Caco-2 (cell line): ENCODE measurements around the gene CCIN. TPM values are rescaled to one million over a fixed set of nuclear protein-coding genes. Genes with fewer than 3 reads are reported as not detected.

Experiments used
- BruUV-seq: library from RNA; stranded (reverse); fragments of 400-500 nt; replicated peaks from 2 replicates; lab custom pipeline; 2021; lab: Mats Ljungman, UMichigan
- CTCF ChIA-PET: fragments of 300-600 bp; sonication (Branson Sonifier 250); formaldehyde crosslinking; loops from one replicate; lab custom pipeline; 2022; ENCODE audit warnings: antibody characterized with exemption; lab: Charles Lee
- POLR2A ChIA-PET: fragments of 300-600 bp; sonication (Branson Sonifier 250); formaldehyde crosslinking; loops from one replicate; lab custom pipeline; 2022; ENCODE audit warnings: antibody characterized with exemption; lab: Charles Lee
- DNase-seq, 2 experiments: peaks; one replicate each; pipeline versions ENCODE4 v3.0.0 to v3.0.0-alpha.2; 2020 to 2022
- H3K27me3 ChIP-seq: replicated peaks from 2 replicates; pipeline ENCODE4 v1.6.0; 2011; ENCODE audit warnings: low read length; ENCODE audit not compliant: control insufficient read depth, insufficient read depth
- H3K36me3 ChIP-seq: 2 replicates; pipeline ENCODE4 v1.5.1; 2011; ENCODE audit warnings: low read length; ENCODE audit not compliant: control insufficient read depth, insufficient read depth
- H3K4me1 ChIP-seq: fragments of 250-450 bp; sonication (Bioruptor Pico); 2 replicates; pipeline ENCODE4 v1.5.1; 2020; ENCODE audit warnings: mild to moderate bottlenecking
- H3K4me3 ChIP-seq: 2 replicates; pipeline ENCODE4 v1.5.1; 2011; ENCODE audit warnings: low read depth, mild to moderate bottlenecking, control low read depth, low read length
- H3K9me3 ChIP-seq: fragments of 250-450 bp; sonication (Bioruptor Pico); 2 replicates; pipeline ENCODE4 v1.5.1; 2020; ENCODE audit warnings: mild to moderate bottlenecking, moderate library complexity
- H3K27ac Mint-ChIP-seq: one replicate; pipeline ENCODE4 v1.8.0; 2022; ENCODE audit warnings: mixed read lengths; ENCODE audit not compliant: unreplicated experiment
- H3K27me3 Mint-ChIP-seq: one replicate; pipeline ENCODE4 v1.8.0; 2022; ENCODE audit warnings: mixed read lengths; ENCODE audit not compliant: insufficient read depth, unreplicated experiment
- H3K36me3 Mint-ChIP-seq: one replicate; pipeline ENCODE4 v1.8.0; 2022; ENCODE audit warnings: mild to moderate bottlenecking, mixed read lengths; ENCODE audit not compliant: insufficient read depth, unreplicated experiment
- H3K4me1 Mint-ChIP-seq: one replicate; pipeline ENCODE4 v1.8.0; 2022; ENCODE audit warnings: low read depth, mixed read lengths; ENCODE audit not compliant: unreplicated experiment
- H3K4me3 Mint-ChIP-seq: one replicate; pipeline ENCODE4 v1.8.0; 2022; ENCODE audit warnings: mild to moderate bottlenecking, moderate library complexity, mixed read lengths; ENCODE audit not compliant: unreplicated experiment
- H3K9me3 Mint-ChIP-seq: one replicate; pipeline ENCODE4 v1.8.0; 2022; ENCODE audit warnings: mixed read lengths; ENCODE audit not compliant: unreplicated experiment
- CTCF ChIP-seq, 2 experiments: fragments of 200-600 bp in 1 of 2; IDR thresholded peaks; 1 replicate in 1 of 2; 2 replicates in 1 of 2; pipeline versions ENCODE4 v1.5.1 to v1.8.0; 2011 to 2022; ENCODE audit warnings: antibody characterized with exemption in 1 of 2, control low read depth in 1 of 2, inconsistent platforms in 1 of 2, low read depth in 1 of 2, low read length in 1 of 2, mild to moderate bottlenecking in 1 of 2, moderate library complexity in 1 of 2; ENCODE audit not compliant: insufficient read depth in 1 of 2, severe bottlenecking in 1 of 2, unreplicated experiment in 1 of 2
- intact Hi-C: fragments of 100-400 bp; cut with micrococcal nuclease; formaldehyde crosslinking; loops from one replicate; pipeline ENCODE4 v1.10.0; 2022; ENCODE audit not compliant: unreplicated experiment
- total RNA-seq: library from RNA; stranded (reverse); gene quantifications from 2 replicates; pipeline ENCODE4 v1.2.3, GENCODE V29; 2022

CCIN gene
- total RNA-seq, 1 experiment from 2014 or later = not detected

- H3K27me3 ChIP-seq = no peaks in the 10 kb centered on the region
- BruUV-seq = no TSS peak
- peak overlapping the region; percentile 82 for H3K4me3 ChIP-seq
- Mint-ChIP-seq H3K4me3 (peak overlapping the region; percentile 95), H3K36me3 (peaks cover 49% of the 10 kb centered on the region), H3K27ac (peak overlapping the region; percentile 81), H3K4me1 (peaks cover 38% of the 10 kb centered on the region), H3K9me3 (no peaks in the 10 kb centered on the region), H3K27me3 (no peaks in the 10 kb centered on the region)
- DNase-seq = no peak
- H3K36me3 ChIP-seq = no peaks in the 10 kb centered on the region; the same call in 1 of the 2 replicates
- ChIA-PET CTCF (no interaction called here), POLR2A (interaction anchor here (0.8 kb wide), 1 partner anchor 13 kb away, joined by 3 read pairs; no protein-coding TSS in a partner anchor)
- H3K4me1 ChIP-seq = peaks cover 7% of the 10 kb centered on the region; the same call in 1 of the 2 replicates
- H3K9me3 ChIP-seq = no peaks in the 10 kb centered on the region
- TF ChIP-seq CTCF (IDR thresholded peaks at IDR 0.05; ENCODE audit: insufficient read depth in 1 of 2, low read depth in 1 of 2, low read length in 1 of 2, severe bottlenecking in 1 of 2, unreplicated experiment in 1 of 2) = no peak
- intact Hi-C loops = no loop called here
Measured at GRCh38 chr9:36192196-36192595, 23.0 kb downstream of the CCIN start.

- TF ChIP-seq CTCF (IDR thresholded peaks at IDR 0.05; ENCODE audit: insufficient read depth in 1 of 2, low read depth in 1 of 2, low read length in 1 of 2, severe bottlenecking in 1 of 2, unreplicated experiment in 1 of 2) = no peak
- Histone ChIP-seq H3K36me3 (no peaks in the 10 kb centered on the region; the same call in 1 of the 2 replicates), H3K4me1 (peaks cover 7% of the 10 kb centered on the region; the same call in 1 of the 2 replicates), H3K9me3 (no peaks in the 10 kb centered on the region), H3K4me3 (no peak overlapping the region; the same call in 1 of the 2 replicates), H3K27me3 (no peaks in the 10 kb centered on the region)
- BruUV-seq = no TSS peak
- Mint-ChIP-seq H3K27ac (no peak overlapping the region), H3K4me3 (peak overlapping the region; percentile 95), H3K27me3 (no peaks in the 10 kb centered on the region), H3K9me3 (no peaks in the 10 kb centered on the region), H3K4me1 (peaks cover 34% of the 10 kb centered on the region), H3K36me3 (peaks cover 55% of the 10 kb centered on the region)
- POLR2A ChIA-PET = no interaction called here
- CTCF ChIA-PET = no interaction called here
- DNase-seq = no peak
- intact Hi-C loops = no loop called here
Measured at GRCh38 chr9:36193023-36193422, 23.8 kb downstream of the CCIN start.

- Mint-ChIP-seq H3K9me3 (no peaks in the 10 kb centered on the region), H3K27me3 (no peaks in the 10 kb centered on the region), H3K27ac (peak overlapping the region; percentile 73), H3K36me3 (peaks cover 67% of the 10 kb centered on the region), H3K4me1 (peaks cover 26% of the 10 kb centered on the region), H3K4me3 (peak overlapping the region; percentile 47)
- H3K36me3 ChIP-seq = no peaks in the 10 kb centered on the region; the same call in 1 of the 2 replicates
- no peak for DNase-seq
- POLR2A ChIA-PET = interaction anchor here (0.7 kb wide), 1 partner anchor 317 kb away, joined by 3 read pairs; no protein-coding TSS in a partner anchor
- H3K27me3 ChIP-seq = no peaks in the 10 kb centered on the region
- BruUV-seq = no TSS peak
- H3K4me1 ChIP-seq = peaks cover 7% of the 10 kb centered on the region; the same call in 1 of the 2 replicates
- no peak for TF ChIP-seq CTCF (IDR thresholded peaks at IDR 0.05; ENCODE audit: insufficient read depth in 1 of 2, low read depth in 1 of 2, low read length in 1 of 2, severe bottlenecking in 1 of 2, unreplicated experiment in 1 of 2)
- no peak overlapping the region for H3K4me3 ChIP-seq
- CTCF ChIA-PET = no interaction called here
- no peaks in the 10 kb centered on the region for H3K9me3 ChIP-seq
- intact Hi-C loops = no loop called here
Measured at GRCh38 chr9:36194326-36195000, 25.3 kb downstream of the CCIN start.
